ENCODE results near the gene FXYD5. TPM values are rescaled to one million over a fixed set of nuclear protein-coding genes. Genes with fewer than 3 reads are reported as not detected.

FXYD5 gene
- total and polyA plus RNA-seq, 2 donors from 2014 or later = 41.9 to 84.5 TPM

DNA sequence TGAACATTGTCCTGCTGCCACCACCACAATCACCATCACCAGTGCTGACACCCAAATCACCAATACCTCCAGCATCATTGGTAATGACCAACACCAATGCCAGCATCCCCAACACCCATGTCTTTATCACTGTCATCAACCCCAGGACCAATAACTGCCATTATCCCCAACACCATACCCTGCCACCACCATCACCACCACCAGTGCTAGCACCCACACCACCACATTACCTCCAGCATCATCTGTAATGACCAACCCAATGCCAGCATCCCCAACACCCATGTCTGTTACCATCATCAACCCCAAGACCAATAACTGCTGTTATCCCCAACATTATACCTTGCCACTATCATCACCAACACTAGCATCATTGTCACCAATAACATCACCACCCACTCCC, 22.3 kb upstream of the FXYD5 start:
- no peak overlapping the region for H3K4me3 ChIP-seq (ENCODE audit: low read length in 3 of 3)
- peaks cover 0 to 3% (median 2%) of the 10 kb centered on the region in 3 donors for H3K4me1 ChIP-seq (ENCODE audit: control insufficient read depth in 2 of 3, insufficient read depth in 2 of 3, low read depth in 1 of 3, low read length in 3 of 3)
- no peaks in the 10 kb centered on the region for H3K9me3 ChIP-seq (ENCODE audit: control insufficient read depth in 2 of 3, insufficient read depth in 1 of 3, low read length in 3 of 3)
- intact Hi-C loops (cut with DNase I) = no loop called here
- FAIRE-seq = no peak
- TF ChIP-seq, protein P1, sequence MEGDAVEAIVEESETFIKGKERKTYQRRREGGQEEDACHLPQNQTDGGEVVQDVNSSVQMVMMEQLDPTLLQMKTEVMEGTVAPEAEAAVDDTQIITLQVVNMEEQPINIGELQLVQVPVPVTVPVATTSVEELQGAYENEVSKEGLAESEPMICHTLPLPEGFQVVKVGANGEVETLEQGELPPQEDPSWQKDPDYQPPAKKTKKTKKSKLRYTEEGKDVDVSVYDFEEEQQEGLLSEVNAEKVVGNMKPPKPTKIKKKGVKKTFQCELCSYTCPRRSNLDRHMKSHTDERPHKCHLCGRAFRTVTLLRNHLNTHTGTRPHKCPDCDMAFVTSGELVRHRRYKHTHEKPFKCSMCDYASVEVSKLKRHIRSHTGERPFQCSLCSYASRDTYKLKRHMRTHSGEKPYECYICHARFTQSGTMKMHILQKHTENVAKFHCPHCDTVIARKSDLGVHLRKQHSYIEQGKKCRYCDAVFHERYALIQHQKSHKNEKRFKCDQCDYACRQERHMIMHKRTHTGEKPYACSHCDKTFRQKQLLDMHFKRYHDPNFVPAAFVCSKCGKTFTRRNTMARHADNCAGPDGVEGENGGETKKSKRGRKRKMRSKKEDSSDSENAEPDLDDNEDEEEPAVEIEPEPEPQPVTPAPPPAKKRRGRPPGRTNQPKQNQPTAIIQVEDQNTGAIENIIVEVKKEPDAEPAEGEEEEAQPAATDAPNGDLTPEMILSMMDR (IDR thresholded peaks at IDR 0.05; ENCODE audit: borderline replicate concordance, extremely low read depth, insufficient read depth) = no peak
- no peak overlapping the region for H3K9ac ChIP-seq (ENCODE audit: low read length in 3 of 3)
- no peak for DNase-seq
- H3K36me3 ChIP-seq (ENCODE audit: control insufficient read depth in 2 of 3, insufficient read depth in 3 of 3, low read length in 3 of 3) = no peaks in the 10 kb centered on the region
- H3K27ac ChIP-seq (ENCODE audit: low read depth in 2 of 2, low read length in 2 of 2) = no peak overlapping the region
- no peaks in the 10 kb centered on the region for H3K27me3 ChIP-seq (ENCODE audit: control insufficient read depth, insufficient read depth, low read length)

DNA sequence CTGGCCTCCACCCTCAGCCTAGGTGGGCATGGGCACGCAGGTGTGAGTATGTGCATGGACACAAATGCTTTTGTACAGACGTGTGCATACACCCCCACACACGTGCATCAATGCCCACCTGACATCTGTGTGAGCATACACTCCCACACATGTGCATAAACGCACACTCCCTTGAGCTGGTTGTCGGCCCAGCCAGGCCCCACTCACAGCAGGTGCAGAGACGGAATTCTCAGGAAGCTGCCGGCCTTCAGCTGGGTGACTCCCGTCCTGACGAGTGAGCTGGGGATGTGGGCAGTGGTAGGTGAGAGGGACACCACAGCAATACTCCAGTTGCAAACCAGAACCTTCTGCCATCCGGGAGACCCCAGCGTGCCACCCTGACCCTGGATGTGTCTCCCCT, 20.7 kb upstream of the FXYD5 start:
- Histone ChIP-seq H3K36me3 (ENCODE audit: control insufficient read depth in 2 of 3, insufficient read depth in 3 of 3, low read length in 3 of 3) (no peaks in the 10 kb centered on the region), H3K9me3 (ENCODE audit: control insufficient read depth in 2 of 3, insufficient read depth in 1 of 3, low read length in 3 of 3) (no peaks in the 10 kb centered on the region), H3K4me3 (ENCODE audit: low read length in 3 of 3) (no peak overlapping the region), H3K9ac (ENCODE audit: low read length in 3 of 3) (no peak overlapping the region), H3K27me3 (ENCODE audit: control insufficient read depth, insufficient read depth, low read length) (no peaks in the 10 kb centered on the region), H3K27ac (ENCODE audit: low read depth in 2 of 2, low read length in 2 of 2) (no peak overlapping the region), H3K4me1 (ENCODE audit: control insufficient read depth in 2 of 3, insufficient read depth in 2 of 3, low read depth in 1 of 3, low read length in 3 of 3) (peaks cover 0 to 6% (median 2%) of the 10 kb centered on the region in 3 donors)
- DNase-seq (no peak), FAIRE-seq (no peak)
- intact Hi-C loops (cut with DNase I) = no loop called here
- TF ChIP-seq, protein P1 (IDR thresholded peaks at IDR 0.05; ENCODE audit: borderline replicate concordance, extremely low read depth, insufficient read depth) = no peak

DNA sequence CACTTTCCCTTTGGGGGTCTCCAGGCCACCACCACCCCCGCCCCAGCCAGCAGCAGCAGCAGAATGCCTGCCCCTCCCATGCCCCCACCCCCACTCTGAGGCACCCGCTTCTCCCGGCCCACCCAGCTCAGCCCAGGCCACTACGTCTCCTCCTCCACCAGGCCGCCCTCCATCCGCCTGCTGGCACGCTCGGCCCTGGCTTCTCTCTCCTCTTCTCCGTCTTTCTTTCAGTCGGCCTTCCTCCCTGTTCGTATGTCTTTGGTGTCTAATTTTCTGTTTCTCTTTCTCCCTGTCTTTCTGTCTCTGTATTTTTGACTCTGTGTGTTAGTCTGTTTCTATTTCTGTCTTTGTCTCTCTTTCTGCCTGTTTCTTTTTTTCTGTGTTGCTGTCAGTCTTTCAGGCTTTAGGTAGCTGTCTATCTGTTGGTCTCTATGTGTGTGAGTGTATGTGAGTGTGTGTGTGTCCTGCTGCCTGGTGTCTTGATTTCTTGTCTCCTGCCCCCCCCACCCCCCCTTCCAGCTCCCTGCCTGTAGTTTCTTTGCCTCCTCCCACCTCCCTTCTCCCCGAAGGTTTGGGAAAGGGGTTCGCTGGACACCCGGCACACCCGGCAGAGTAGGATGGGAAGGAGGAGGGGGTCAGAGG, 19.8 kb upstream of the FXYD5 start, which contains the start of gene LGI4:
LGI4 (minus strand) TSS at position 459 of the 642 bp plus-strand sequence; CDS start at position 80, 379 bp downstream.
- Histone ChIP-seq H3K4me3 (ENCODE audit: low read length in 3 of 3) (no peak within 1 kb of the TSS), H3K9ac (ENCODE audit: low read length in 3 of 3) (peak within 1 kb of the TSS in 1 of 3 donors; percentile 10), H3K27me3 (ENCODE audit: control insufficient read depth, insufficient read depth, low read length) (no peaks in the 10 kb centered on the region), H3K36me3 (ENCODE audit: control insufficient read depth in 2 of 3, insufficient read depth in 3 of 3, low read length in 3 of 3) (no peaks in the 10 kb centered on the region), H3K27ac (ENCODE audit: low read depth in 2 of 2, low read length in 2 of 2) (peak within 1 kb of the TSS in 1 of 2 donors; percentile 51), H3K4me1 (ENCODE audit: control insufficient read depth in 2 of 3, insufficient read depth in 2 of 3, low read depth in 1 of 3, low read length in 3 of 3) (peaks cover 0 to 6% (median 2%) of the 10 kb centered on the region in 3 donors), H3K9me3 (ENCODE audit: control insufficient read depth in 2 of 3, insufficient read depth in 1 of 3, low read length in 3 of 3) (no peaks in the 10 kb centered on the region)
- FAIRE-seq (no peak), DNase-seq (no peak)
- intact Hi-C loops (cut with DNase I) = no loop called here
- TF ChIP-seq, protein P1 (IDR thresholded peaks at IDR 0.05; ENCODE audit: borderline replicate concordance, extremely low read depth, insufficient read depth) = no peak
